Measurements from ENCODE around the gene BCL6. TPM values are rescaled to one million over a fixed set of nuclear protein-coding genes. Genes with fewer than 3 reads are reported as not detected.
A peak's percentile ranks its signal among the peaks of the same experiment; 100 is the strongest.

The BCL6 gene
- total RNA-seq: 106 TPM
- long read RNA-seq, partial matches to known transcripts: 24 of 52 reads
- long read RNA-seq, other reads (novel, unspliced or antisense): 23 of 52 reads

- H3K27ac ChIP-seq: peak within 1 kb of the TSS; percentile 100
- no peak for TF ChIP-seq CTCF (IDR thresholded peaks at IDR 0.05)
- intact Hi-C loops (cut with DNase I): no loop called here
- H3K4me3 ChIP-seq: peak within 1 kb of the TSS; percentile 74
- peak; percentile 96 for DNase-seq
- H3K36me3 ChIP-seq: no peaks in the 10 kb centered on the region
- H3K9me3 ChIP-seq: no peaks in the 10 kb centered on the region
- peaks cover 45% of the 10 kb centered on the region for H3K4me1 ChIP-seq
- H3K27me3 ChIP-seq: no peaks in the 10 kb centered on the region
- ATAC-seq: peak; percentile 78
Observed at GRCh38 chr3:187745201-187746058, at the start of gene BCL6. Gene BCL6, minus strand, starts transcription at chr3:187745468. Its CDS starts 11,775 bp downstream, at chr3:187733693.

- no peak for DNase-seq
- peaks cover 6% of the 10 kb centered on the region for H3K4me1 ChIP-seq
- TF ChIP-seq CTCF (IDR thresholded peaks at IDR 0.05): no peak
- intact Hi-C loops (cut with DNase I): no loop called here
- H3K36me3 ChIP-seq: no peaks in the 10 kb centered on the region
- ATAC-seq: no peak
- no peak overlapping the region for H3K4me3 ChIP-seq
- H3K9me3 ChIP-seq: no peaks in the 10 kb centered on the region
- no peaks in the 10 kb centered on the region for H3K27me3 ChIP-seq
- no peak overlapping the region for H3K27ac ChIP-seq
Observed at GRCh38 chr3:187794731-187795130, 49.5 kb upstream of the BCL6 start.

GRCh38 chr3:187793618-187794017 is 48.4 kb upstream of the BCL6 start:
- no peak for ATAC-seq
- no peak for TF ChIP-seq CTCF (IDR thresholded peaks at IDR 0.05)
- intact Hi-C loops (cut with DNase I): no loop called here
- H3K27me3 ChIP-seq: no peaks in the 10 kb centered on the region
- no peaks in the 10 kb centered on the region for H3K9me3 ChIP-seq
- H3K4me1 ChIP-seq: peaks cover 2% of the 10 kb centered on the region
- DNase-seq: no peak
- no peaks in the 10 kb centered on the region for H3K36me3 ChIP-seq
- no peak overlapping the region for H3K4me3 ChIP-seq
- no peak overlapping the region for H3K27ac ChIP-seq

GRCh38 chr3:187792521-187792920 is 47.3 kb upstream of the BCL6 start:
- H3K27me3 ChIP-seq: no peaks in the 10 kb centered on the region
- H3K4me1 ChIP-seq: no peaks in the 10 kb centered on the region
- ATAC-seq (no peak), DNase-seq (no peak)
- no peak for TF ChIP-seq CTCF (IDR thresholded peaks at IDR 0.05)
- H3K4me3 ChIP-seq: no peak overlapping the region
- intact Hi-C loops (cut with DNase I): no loop called here
- no peak overlapping the region for H3K27ac ChIP-seq
- no peaks in the 10 kb centered on the region for H3K9me3 ChIP-seq
- no peaks in the 10 kb centered on the region for H3K36me3 ChIP-seq

GRCh38 chr3:187789872-187790271 is 44.6 kb upstream of the BCL6 start:
- H3K4me1 ChIP-seq: no peaks in the 10 kb centered on the region
- intact Hi-C loops (cut with DNase I): no loop called here
- DNase-seq: no peak
- no peak for TF ChIP-seq CTCF (IDR thresholded peaks at IDR 0.05)
- ATAC-seq: no peak
- H3K4me3 ChIP-seq: no peak overlapping the region
- no peak overlapping the region for H3K27ac ChIP-seq
- H3K36me3 ChIP-seq: no peaks in the 10 kb centered on the region
- H3K9me3 ChIP-seq: no peaks in the 10 kb centered on the region
- H3K27me3 ChIP-seq: no peaks in the 10 kb centered on the region

Data from upper lobe of right lung (tissue), 1 donor.